H1 (cell line): Measurements from ENCODE around the gene ZNF592. TPM values are rescaled to one million over a fixed set of nuclear protein-coding genes. Genes with fewer than 3 reads are reported as not detected.

ENCODE experiments used
- CTCF ChIA-PET: fragments of 300-600 bp; sonication (Branson Sonifier 250); formaldehyde crosslinking; loops from one replicate; lab custom pipeline; 2021; ENCODE audit not compliant: partially characterized antibody; lab: Charles Lee
- POLR2A ChIA-PET: fragments of 300-600 bp; sonication (Branson Sonifier 250); formaldehyde crosslinking; loops from one replicate; lab custom pipeline; 2021; ENCODE audit warnings: inconsistent platforms; ENCODE audit not compliant: partially characterized antibody; lab: Charles Lee
- DNase-seq, 2 experiments: peaks; one replicate each; pipeline versions ENCODE4 v3.0.0 to v3.0.0-alpha.2; 2010 to 2022; ENCODE audit warnings: low spot score in 2 of 2, low read depth in 1 of 2, mixed read lengths in 1 of 2
- FAIRE-seq: peaks from 2 replicates; lab custom pipeline; 2011; peaks lifted over from hg19 to GRCh38; lab: Jason Lieb, UNC
- H2AFZ ChIP-seq: 2 replicates; pipeline ENCODE4 v1.8.1; 2012; ENCODE audit warnings: low read length, inconsistent platforms
- H2AK5ac ChIP-seq: 2 replicates; pipeline ENCODE4 v1.6.1; 2013; ENCODE audit warnings: low read depth, low read length
- H2BK120ac ChIP-seq: replicated peaks from 2 replicates; pipeline ENCODE3; 2013; ENCODE audit warnings: low read depth, low read length, inconsistent platforms
- H2BK12ac ChIP-seq: 2 replicates; pipeline ENCODE4 v1.6.1; 2013; ENCODE audit warnings: low read depth, low read length
- H2BK15ac ChIP-seq: 2 replicates; pipeline ENCODE4 v1.6.1; 2013; ENCODE audit warnings: low read length
- H2BK20ac ChIP-seq: 2 replicates; pipeline ENCODE4 v1.6.1; 2013; ENCODE audit warnings: low read length
- H2BK5ac ChIP-seq: 2 replicates; pipeline ENCODE4 v1.6.1; 2013; ENCODE audit warnings: low read depth, low read length
- H3K14ac ChIP-seq: 2 replicates; pipeline ENCODE4 v1.6.1; 2013; ENCODE audit warnings: inconsistent platforms; ENCODE audit not compliant: insufficient read length
- H3K18ac ChIP-seq: 2 replicates; pipeline ENCODE4 v1.6.1; 2013; ENCODE audit warnings: low read length; ENCODE audit errors: extremely low read depth
- H3K23ac ChIP-seq: 2 replicates; pipeline ENCODE4 v1.6.1; 2013; ENCODE audit warnings: inconsistent platforms; ENCODE audit not compliant: insufficient read length
- H3K23me2 ChIP-seq: 2 replicates; pipeline ENCODE4 v1.6.1; 2013; ENCODE audit warnings: low read depth, low read length
- H3K27ac ChIP-seq: 2 replicates; pipeline ENCODE4 v1.6.1; 2011; ENCODE audit warnings: low read depth, low read length, inconsistent platforms
- H3K27me3 ChIP-seq, 4 experiments: replicated peaks in 1 of 4; 1 replicate in 1 of 4; 2 replicates in 3 of 4; pipeline versions ENCODE4 v1.6.1 to v1.8.1; 2011 to 2013; ENCODE audit warnings: low read length in 3 of 4, mild to moderate bottlenecking in 3 of 4, inconsistent platforms in 2 of 4, mixed read lengths in 2 of 4, moderate library complexity in 1 of 4; ENCODE audit not compliant: control insufficient read depth in 3 of 4, insufficient read depth in 3 of 4; ENCODE audit errors: extremely low read depth in 1 of 4
- H3K36me3 ChIP-seq, 4 experiments: 2 replicates each; pipeline versions ENCODE4 v1.6.1 to v1.8.1; 2011 to 2013; ENCODE audit warnings: mild to moderate bottlenecking in 4 of 4, low read length in 3 of 4, moderate library complexity in 2 of 4, control low read depth in 1 of 4, inconsistent platforms in 1 of 4; ENCODE audit not compliant: insufficient read depth in 4 of 4, control insufficient read depth in 2 of 4
- H3K4ac ChIP-seq: replicated peaks from 2 replicates; pipeline ENCODE3; 2013; ENCODE audit warnings: low read length, low read depth, mixed read lengths, inconsistent platforms; ENCODE audit not compliant: insufficient read length
- H3K4me1 ChIP-seq, 4 experiments: replicated peaks in 1 of 4; 1 replicate in 1 of 4; 2 replicates in 3 of 4; pipeline versions ENCODE4 v1.6.1 to v1.8.1; 2011 to 2013; ENCODE audit warnings: low read length in 3 of 4, inconsistent platforms in 2 of 4, mixed read lengths in 1 of 4; ENCODE audit not compliant: insufficient read depth in 4 of 4, control insufficient read depth in 3 of 4
- H3K4me2 ChIP-seq, 2 experiments: 2 replicates each; pipeline versions ENCODE4 v1.6.1 to v1.8.1; 2011 to 2013; ENCODE audit warnings: low read depth in 2 of 2, low read length in 2 of 2, control low read depth in 1 of 2, inconsistent platforms in 1 of 2, mild to moderate bottlenecking in 1 of 2; ENCODE audit not compliant: insufficient read depth in 1 of 2
- H3K4me3 ChIP-seq, 4 experiments: fragments of 200-600, 300-600 bp in 1 of 4; sonication (generic), shearing (Covaris generic), sonication (Bioruptor Twin) in 1 of 4; 2 replicates each; pipeline versions ENCODE4 v1.5.1 to v1.8.1; 2011 to 2016; ENCODE audit warnings: low read length in 4 of 4, low read depth in 3 of 4, control low read depth in 2 of 4, inconsistent platforms in 2 of 4, mild to moderate bottlenecking in 2 of 4, mixed read lengths in 1 of 4, moderate library complexity in 1 of 4; ENCODE audit not compliant: insufficient read depth in 2 of 4; ENCODE audit errors: extremely low read depth in 1 of 4
- H3K56ac ChIP-seq: replicated peaks from 2 replicates; pipeline ENCODE3; 2013; ENCODE audit warnings: low read depth, mild to moderate bottlenecking, mixed read lengths, low read length, inconsistent platforms; ENCODE audit not compliant: insufficient read length
- H3K79me1 ChIP-seq: 2 replicates; pipeline ENCODE4 v1.6.1; 2013; ENCODE audit warnings: low read depth, low read length, control low read depth
- H3K79me2 ChIP-seq, 2 experiments: 2 replicates each; pipeline versions ENCODE4 v1.6.1 to v1.8.1; 2012 to 2013; ENCODE audit warnings: low read length in 2 of 2, mild to moderate bottlenecking in 2 of 2, inconsistent platforms in 1 of 2; ENCODE audit not compliant: insufficient read depth in 2 of 2, control insufficient read depth in 1 of 2
- H3K9ac ChIP-seq, 4 experiments: replicated peaks in 1 of 4; 1 replicate in 1 of 4; 2 replicates in 3 of 4; pipeline versions ENCODE4 v1.6.1 to v1.8.1; 2011 to 2013; ENCODE audit warnings: low read depth in 3 of 4, low read length in 3 of 4, control low read depth in 2 of 4, mild to moderate bottlenecking in 2 of 4, moderate library complexity in 2 of 4, inconsistent platforms in 1 of 4; ENCODE audit errors: extremely low read depth in 1 of 4
- H3K9me3 ChIP-seq, 2 experiments: 2 replicates each; pipeline versions ENCODE4 v1.6.1 to v1.8.1; 2012 to 2013; ENCODE audit warnings: mild to moderate bottlenecking in 2 of 2, moderate library complexity in 2 of 2, control low read depth in 1 of 2, inconsistent platforms in 1 of 2, low read depth in 1 of 2, low read length in 1 of 2, mixed read lengths in 1 of 2; ENCODE audit not compliant: insufficient read depth in 2 of 2
- H4K20me1 ChIP-seq, 2 experiments: replicated peaks in 1 of 2; 2 replicates each; pipeline versions ENCODE3 to v1.8.1; 2011 to 2013; ENCODE audit warnings: inconsistent platforms in 2 of 2, low read length in 2 of 2, mild to moderate bottlenecking in 1 of 2; ENCODE audit not compliant: insufficient read depth in 2 of 2, control insufficient read depth in 1 of 2
- H4K5ac ChIP-seq: 2 replicates; pipeline ENCODE4 v1.6.1; 2013; ENCODE audit warnings: low read length, low read depth, mixed read lengths, inconsistent platforms; ENCODE audit not compliant: insufficient read length
- H4K8ac ChIP-seq: 2 replicates; pipeline ENCODE4 v1.8.0; 2013; ENCODE audit warnings: mild to moderate bottlenecking, moderate library complexity, low read length, inconsistent platforms; ENCODE audit not compliant: insufficient read depth; ENCODE audit errors: extremely low read depth
- H4K91ac ChIP-seq: replicated peaks from 2 replicates; pipeline ENCODE3; 2013; ENCODE audit warnings: low read length, mixed read lengths, inconsistent platforms; ENCODE audit not compliant: insufficient read length
- BCL11A ChIP-seq, 2 experiments: IDR thresholded peaks; one replicate each; pipeline ENCODE4 v1.6.1; 2011; ENCODE audit warnings: low read depth in 2 of 2, low read length in 2 of 2, mild to moderate bottlenecking in 2 of 2
- WGBS, 2 experiments: shearing (Covaris generic) in 1 of 2; methylation state at CpG; one replicate each; pipeline versions ENCODE4 v1.1.6 to v1.1.7; 2013 to 2015; ENCODE audit warnings: low lambda C conversion rate in 2 of 2, mixed read lengths in 2 of 2, inconsistent platforms in 1 of 2, low coverage in 1 of 2, missing lambda C conversion rate in 1 of 2; ENCODE audit not compliant: insufficient replicate concordance in 2 of 2, insufficient coverage in 1 of 2, insufficient read length in 1 of 2; ENCODE audit errors: extremely low coverage in 1 of 2, missing lambda C conversion rate in 1 of 2; 5-methylcytosine and 5-hydroxymethylcytosine counted together
- polyA plus RNA-seq, 7 experiments: library from polyadenylated mRNA; depleted of rRNA in 3 of 7; stranded (reverse) in 5 of 7; unstranded in 2 of 7; fragments of >200 nt in 5 of 7; fragments of 200-250 nt in 2 of 7; gene quantifications; 1 replicate in 5 of 7; 2 replicates in 1 of 7; 4 replicates in 1 of 7; pipeline versions ENCODE4 v1.2.1 to v1.2.3, GENCODE V29; 2011 to 2013; ENCODE audit warnings: missing spikeins in 2 of 7, mixed read lengths in 2 of 7
- total RNA-seq: library from RNA; stranded (reverse); fragmentation: NEBNext Ultra II Directional; extraction: Animal tissue kit (Norgen Biotek cat#: 25700); gene quantifications from 2 replicates; pipeline ENCODE4 v1.2.1, GENCODE V29; 2021

The ZNF592 gene
- total and polyA plus RNA-seq, 2 of the 8 experiments (the other 6 are each of a cell fraction or from before 2014, with no cell fraction given) = 14.2 to 33.0 TPM

GRCh38 chr15:84798436-84798946, 50.1 kb downstream of the ZNF592 start:
- H3K23ac ChIP-seq = no peak overlapping the region
- no peak overlapping the region for H3K56ac ChIP-seq
- no peak overlapping the region for H2AFZ ChIP-seq
- no peak for TF ChIP-seq BCL11A (IDR thresholded peaks at IDR 0.05; ENCODE audit: low read depth in 2 of 2, low read length in 2 of 2)
- no peak overlapping the region for H2BK5ac ChIP-seq
- H4K5ac ChIP-seq = no peak overlapping the region
- H3K9me3 ChIP-seq = no peaks in the 10 kb centered on the region
- H2BK120ac ChIP-seq = no peak overlapping the region
- H2BK15ac ChIP-seq = no peak overlapping the region
- no peak overlapping the region for H3K18ac ChIP-seq
- H4K20me1 ChIP-seq = peaks cover 0 to 9% of the 10 kb centered on the region in 2 experiments
- CTCF ChIA-PET = no interaction called here
- H2AK5ac ChIP-seq = no peak overlapping the region
- no peaks in the 10 kb centered on the region for H3K27me3 ChIP-seq
- no peak overlapping the region for H3K9ac ChIP-seq
- H3K4me3 ChIP-seq = no peak overlapping the region
- FAIRE-seq (no peak), DNase-seq (no peak)
- H3K36me3 ChIP-seq = peaks cover 0 to 30% (median 19%) of the 10 kb centered on the region in 4 experiments; a peak in 6 of 8 replicates
- H3K14ac ChIP-seq = no peak overlapping the region
- no peaks in the 10 kb centered on the region for H3K79me1 ChIP-seq
- no peak overlapping the region for H3K4ac ChIP-seq
- 91% methylated on average over 20 of the region's 21 CpGs; no CpG with 5 or more reads in 1 of the 2 experiments for WGBS, 2 experiments
- POLR2A ChIA-PET = interaction anchor here (1.3 kb wide), 1 partner anchor 11 kb away, joined by 3 read pairs; no protein-coding TSS in a partner anchor
- H3K79me2 ChIP-seq = no peaks in the 10 kb centered on the region
- no peak overlapping the region for H2BK12ac ChIP-seq
- H3K4me1 ChIP-seq = no peaks in the 10 kb centered on the region
- no peak overlapping the region for H4K91ac ChIP-seq
- H3K27ac ChIP-seq = no peak overlapping the region
- H3K23me2 ChIP-seq = no peaks in the 10 kb centered on the region
- no peak overlapping the region for H3K4me2 ChIP-seq
- no peak overlapping the region for H4K8ac ChIP-seq
- H2BK20ac ChIP-seq = no peak overlapping the region
